ENCODE data around the gene CLUH.
"Not testable (repeated sequence)": the region's sequence is repeated elsewhere in the genome, so short reads cannot be mapped to it uniquely, and the experiment has no call there.

Gene CLUH

GRCh38 chr17:2687074-2687418 is 24.5 kb downstream of the CLUH start:
- H3K4me3 ChIP-seq (ENCODE audit: low read depth, low read length), result no peak overlapping the region
- TF ChIP-seq, protein P1, sequence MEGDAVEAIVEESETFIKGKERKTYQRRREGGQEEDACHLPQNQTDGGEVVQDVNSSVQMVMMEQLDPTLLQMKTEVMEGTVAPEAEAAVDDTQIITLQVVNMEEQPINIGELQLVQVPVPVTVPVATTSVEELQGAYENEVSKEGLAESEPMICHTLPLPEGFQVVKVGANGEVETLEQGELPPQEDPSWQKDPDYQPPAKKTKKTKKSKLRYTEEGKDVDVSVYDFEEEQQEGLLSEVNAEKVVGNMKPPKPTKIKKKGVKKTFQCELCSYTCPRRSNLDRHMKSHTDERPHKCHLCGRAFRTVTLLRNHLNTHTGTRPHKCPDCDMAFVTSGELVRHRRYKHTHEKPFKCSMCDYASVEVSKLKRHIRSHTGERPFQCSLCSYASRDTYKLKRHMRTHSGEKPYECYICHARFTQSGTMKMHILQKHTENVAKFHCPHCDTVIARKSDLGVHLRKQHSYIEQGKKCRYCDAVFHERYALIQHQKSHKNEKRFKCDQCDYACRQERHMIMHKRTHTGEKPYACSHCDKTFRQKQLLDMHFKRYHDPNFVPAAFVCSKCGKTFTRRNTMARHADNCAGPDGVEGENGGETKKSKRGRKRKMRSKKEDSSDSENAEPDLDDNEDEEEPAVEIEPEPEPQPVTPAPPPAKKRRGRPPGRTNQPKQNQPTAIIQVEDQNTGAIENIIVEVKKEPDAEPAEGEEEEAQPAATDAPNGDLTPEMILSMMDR (IDR thresholded peaks at IDR 0.05; ENCODE audit: control insufficient read depth, extremely low read depth, insufficient read depth), result no peak
- no peak for DNase-seq (ENCODE audit: low read depth)

- H3K4me3 ChIP-seq (ENCODE audit: low read depth, low read length), result no peak overlapping the region
- DNase-seq (ENCODE audit: low read depth), result no peak
- TF ChIP-seq, protein P1 (IDR thresholded peaks at IDR 0.05; ENCODE audit: control insufficient read depth, extremely low read depth, insufficient read depth), result no peak
Observed at GRCh38 chr17:2685696-2686095, 25.9 kb downstream of the CLUH start.

- TF ChIP-seq, protein P1 (IDR thresholded peaks at IDR 0.05; ENCODE audit: control insufficient read depth, extremely low read depth, insufficient read depth), result no peak
- no peak for DNase-seq (ENCODE audit: low read depth)
- no peak overlapping the region for H3K4me3 ChIP-seq (ENCODE audit: low read depth, low read length)
Observed at GRCh38 chr17:2684549-2684948, 27.0 kb downstream of the CLUH start.

GRCh38 chr17:2683912-2684311 is 27.7 kb downstream of the CLUH start:
- no peak overlapping the region for H3K4me3 ChIP-seq (ENCODE audit: low read depth, low read length)
- peak; percentile 85 for DNase-seq (ENCODE audit: low read depth)
- TF ChIP-seq, protein P1 (IDR thresholded peaks at IDR 0.05; ENCODE audit: control insufficient read depth, extremely low read depth, insufficient read depth), result no peak

- DNase-seq (ENCODE audit: low read depth), result no peak
- no peak overlapping the region for H3K4me3 ChIP-seq (ENCODE audit: low read depth, low read length)
- TF ChIP-seq, protein P1 (IDR thresholded peaks at IDR 0.05; ENCODE audit: control insufficient read depth, extremely low read depth, insufficient read depth), result no peak
Observed at GRCh38 chr17:2682176-2682938, 29.2 kb downstream of the CLUH start.

GRCh38 chr17:2681650-2682049 is 29.9 kb downstream of the CLUH start:
- TF ChIP-seq, protein P1 (IDR thresholded peaks at IDR 0.05; ENCODE audit: control insufficient read depth, extremely low read depth, insufficient read depth), result no peak
- no peak for DNase-seq (ENCODE audit: low read depth)
- H3K4me3 ChIP-seq (ENCODE audit: low read depth, low read length), result no peak overlapping the region

GRCh38 chr17:2680961-2681360 is 30.6 kb downstream of the CLUH start:
- no peak for DNase-seq (ENCODE audit: low read depth)
- H3K4me3 ChIP-seq (ENCODE audit: low read depth, low read length), result no peak overlapping the region
- TF ChIP-seq, protein P1 (IDR thresholded peaks at IDR 0.05; ENCODE audit: control insufficient read depth, extremely low read depth, insufficient read depth), result no peak

- DNase-seq (ENCODE audit: low read depth); H3K4me3 ChIP-seq (ENCODE audit: low read depth, low read length): not testable (repeated sequence)
Observed at GRCh38 chr17:2679247-2679646, 32.3 kb downstream of the CLUH start.
